Stimulated activated CD8-positive, alpha-beta memory T cell treated with anti-CD3 and anti-CD28 coated beads, Interleukin-2, amount 100 ng/mL, for 1 hour (primary cell): ENCODE results near the gene TMSB4X.
"Not testable (repeated sequence)": the region's sequence is repeated elsewhere in the genome, so short reads cannot be mapped to it uniquely, and the experiment has no call there.

Experiments used
- DNase-seq, 2 donors: peaks; one replicate each; pipeline ENCODE4 v3.0.0-alpha.2; 2020; ENCODE audit warnings: low read depth in 2 of 2

Gene TMSB4X

DNA sequence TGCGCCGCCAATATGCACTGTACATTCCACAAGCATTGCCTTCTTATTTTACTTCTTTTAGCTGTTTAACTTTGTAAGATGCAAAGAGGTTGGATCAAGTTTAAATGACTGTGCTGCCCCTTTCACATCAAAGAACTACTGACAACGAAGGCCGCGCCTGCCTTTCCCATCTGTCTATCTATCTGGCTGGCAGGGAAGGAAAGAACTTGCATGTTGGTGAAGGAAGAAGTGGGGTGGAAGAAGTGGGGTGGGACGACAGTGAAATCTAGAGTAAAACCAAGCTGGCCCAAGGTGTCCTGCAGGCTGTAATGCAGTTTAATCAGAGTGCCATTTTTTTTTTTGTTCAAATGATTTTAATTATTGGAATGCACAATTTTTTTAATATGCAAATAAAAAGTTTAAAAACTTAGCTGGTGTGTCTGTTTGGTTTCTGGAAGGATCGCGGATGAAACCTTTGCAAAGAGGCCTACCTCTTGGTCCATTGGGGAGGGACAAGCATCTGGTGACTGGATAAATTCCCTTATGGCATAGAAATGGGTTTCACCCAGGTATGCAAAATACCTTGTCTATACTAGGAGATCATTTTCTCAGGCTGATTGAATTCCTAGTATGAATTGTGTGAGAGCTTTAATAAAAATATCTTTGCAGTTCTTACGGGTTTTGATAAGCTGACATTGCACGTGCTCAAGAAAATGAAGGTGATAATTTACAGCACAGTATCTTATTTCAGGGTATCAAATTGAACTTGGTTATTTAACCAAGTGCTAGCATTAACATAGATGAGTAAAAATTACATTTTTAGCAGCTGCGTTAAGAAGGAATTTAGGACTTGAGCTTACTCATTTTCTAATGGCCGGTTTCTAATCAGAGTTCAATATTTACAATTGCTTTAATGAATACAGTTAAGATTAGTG is 2.2 kb downstream of the TMSB4X start:
- not testable (repeated sequence) for DNase-seq

DNA sequence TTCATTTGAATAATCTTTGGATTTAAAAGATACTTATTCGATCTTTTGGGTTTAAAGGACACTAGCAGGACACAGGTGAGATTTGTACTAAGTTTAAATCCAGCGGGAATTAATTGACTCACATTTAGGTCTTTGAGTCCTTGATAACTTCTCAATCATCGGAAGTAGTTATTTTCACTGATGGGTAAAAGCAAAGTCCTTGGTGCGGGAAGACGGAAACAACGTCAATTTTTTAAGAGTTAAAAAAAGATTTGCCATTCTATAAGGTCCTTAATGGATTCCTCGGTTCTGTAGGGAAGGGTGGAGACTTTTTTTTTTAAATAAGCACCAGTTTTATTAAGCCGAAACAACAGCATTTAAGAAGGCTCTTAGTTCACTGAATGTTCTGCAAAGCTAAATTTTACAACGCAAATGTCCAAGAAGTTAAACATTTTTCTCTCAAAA is 2.9 kb downstream of the TMSB4X start:
- DNase-seq = no peak

DNA sequence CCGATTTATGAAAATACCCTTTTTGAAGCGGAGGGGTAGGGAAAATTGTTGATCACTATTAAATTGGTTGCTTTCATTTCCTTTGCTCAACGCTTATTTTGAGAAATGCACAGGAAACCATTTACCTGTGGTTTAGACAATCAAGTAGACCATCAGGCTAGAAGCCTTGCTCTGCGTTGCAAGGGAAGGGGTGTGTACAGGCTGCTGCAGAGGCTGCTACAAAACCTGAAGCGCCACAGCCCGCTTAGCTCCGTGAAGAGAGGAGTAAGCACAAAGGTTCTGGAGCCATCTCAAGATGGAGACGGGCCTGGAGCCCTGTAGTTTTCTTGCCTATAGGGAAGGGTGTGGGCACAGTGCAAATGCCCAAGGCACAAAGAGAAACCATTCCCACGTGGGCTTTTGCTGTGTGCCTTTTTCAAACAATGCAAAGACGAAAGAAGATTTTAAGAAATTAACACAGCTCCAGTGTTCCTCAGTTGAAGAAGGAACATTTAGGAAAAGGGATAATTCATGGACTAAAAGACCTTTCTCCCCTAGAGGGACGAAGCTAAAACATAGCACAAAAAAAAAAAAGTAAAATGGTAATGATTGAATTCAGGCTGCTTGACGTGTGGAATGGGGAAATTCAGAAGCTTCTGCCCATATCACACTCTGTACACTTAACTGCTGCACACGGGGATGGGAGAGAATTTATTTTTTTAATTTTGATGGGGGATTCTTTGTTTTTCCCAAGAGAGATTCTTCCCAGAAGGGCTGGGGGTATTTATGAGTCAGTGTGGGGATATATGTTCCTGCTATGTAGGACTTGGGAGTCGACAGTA is 3.5 kb downstream of the TMSB4X start:
- peak in 1 of 2 donors; percentile 49 for DNase-seq

DNA sequence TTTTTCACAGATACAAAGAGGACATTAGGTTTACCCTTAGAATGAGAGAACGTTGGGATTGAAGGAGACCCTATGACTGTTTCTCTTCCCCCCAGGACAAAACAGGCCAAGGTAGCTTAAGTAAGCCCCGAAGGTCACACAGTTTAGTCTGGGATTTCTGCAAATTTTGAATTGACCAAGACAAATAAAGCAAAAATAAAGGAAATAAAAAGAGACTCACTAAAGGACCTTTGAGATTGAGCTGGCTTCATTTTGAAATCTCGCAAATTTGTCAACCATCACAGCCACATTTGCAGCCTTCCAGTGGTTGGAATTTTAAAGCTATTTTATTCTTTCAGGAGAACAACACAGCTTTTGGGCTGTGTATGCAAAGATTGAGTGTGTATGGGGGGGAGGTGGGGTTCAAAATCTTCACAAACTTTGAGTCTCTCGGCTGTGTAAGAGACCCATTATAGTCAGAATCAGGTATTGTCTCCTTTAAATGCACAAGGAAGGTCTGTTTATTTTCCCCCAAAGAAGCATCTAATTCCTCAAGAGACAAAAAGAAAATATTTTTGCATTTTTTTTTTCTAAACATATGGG is 4.2 kb downstream of the TMSB4X start:
- DNase-seq = no peak

DNA sequence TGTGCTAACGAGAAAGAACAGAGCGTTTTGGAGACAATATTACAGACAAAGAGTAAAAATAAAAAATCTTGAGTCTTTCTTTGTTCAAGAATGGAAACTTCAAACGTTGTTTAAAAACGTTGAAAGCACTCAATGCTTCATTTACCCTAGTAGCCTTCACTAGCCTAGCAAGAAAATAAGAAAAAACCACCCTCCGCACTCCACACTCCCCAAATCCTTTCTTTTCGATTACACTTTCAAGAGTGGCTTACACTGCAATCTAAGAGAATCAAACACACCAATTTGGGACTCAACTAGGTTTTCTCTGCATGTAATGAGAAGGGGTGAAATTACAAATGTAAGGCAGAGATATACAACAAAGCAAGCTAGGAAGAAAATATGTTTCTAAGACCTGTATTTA is 4.7 kb downstream of the TMSB4X start:
- DNase-seq = no peak

DNA sequence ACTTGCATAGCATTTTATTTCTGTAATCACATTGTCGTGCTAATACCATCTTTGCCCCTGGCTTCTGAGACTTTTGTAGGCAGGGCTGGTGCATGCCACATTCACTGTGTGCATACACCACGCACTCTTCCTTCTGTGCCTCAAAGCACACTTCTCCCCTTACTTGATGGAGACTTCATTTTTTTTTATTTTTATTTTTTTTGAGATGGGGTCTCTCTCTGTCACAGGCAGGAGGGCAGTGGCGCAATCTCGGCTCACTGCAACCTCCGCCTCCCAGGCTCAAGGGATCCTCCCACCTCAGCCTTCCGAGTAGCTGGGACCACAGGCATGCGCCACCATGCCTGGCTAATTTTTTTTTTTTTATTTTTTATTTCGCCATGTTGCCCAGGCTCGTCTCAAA is 5.1 kb downstream of the TMSB4X start:
- not testable (repeated sequence) for DNase-seq

DNA sequence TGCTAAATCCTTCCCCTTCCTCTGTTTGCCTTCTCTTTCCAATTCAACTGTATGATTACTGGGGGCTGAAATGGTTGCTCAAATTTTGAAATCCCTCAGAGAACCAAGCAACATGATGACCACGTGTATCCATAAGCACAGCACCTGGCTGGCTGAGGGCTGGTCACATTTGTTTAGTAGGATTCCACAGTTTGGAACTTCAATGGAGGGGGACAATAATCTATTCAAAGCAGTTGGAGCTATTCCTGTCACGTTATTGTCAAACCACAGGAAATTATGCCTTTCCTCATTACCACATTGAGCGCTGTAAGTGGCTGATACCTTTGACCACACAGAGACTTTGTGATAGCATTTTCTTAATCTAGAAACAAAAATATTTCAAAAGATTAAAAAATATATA is 7.0 kb downstream of the TMSB4X start:
- DNase-seq = no peak

DNA sequence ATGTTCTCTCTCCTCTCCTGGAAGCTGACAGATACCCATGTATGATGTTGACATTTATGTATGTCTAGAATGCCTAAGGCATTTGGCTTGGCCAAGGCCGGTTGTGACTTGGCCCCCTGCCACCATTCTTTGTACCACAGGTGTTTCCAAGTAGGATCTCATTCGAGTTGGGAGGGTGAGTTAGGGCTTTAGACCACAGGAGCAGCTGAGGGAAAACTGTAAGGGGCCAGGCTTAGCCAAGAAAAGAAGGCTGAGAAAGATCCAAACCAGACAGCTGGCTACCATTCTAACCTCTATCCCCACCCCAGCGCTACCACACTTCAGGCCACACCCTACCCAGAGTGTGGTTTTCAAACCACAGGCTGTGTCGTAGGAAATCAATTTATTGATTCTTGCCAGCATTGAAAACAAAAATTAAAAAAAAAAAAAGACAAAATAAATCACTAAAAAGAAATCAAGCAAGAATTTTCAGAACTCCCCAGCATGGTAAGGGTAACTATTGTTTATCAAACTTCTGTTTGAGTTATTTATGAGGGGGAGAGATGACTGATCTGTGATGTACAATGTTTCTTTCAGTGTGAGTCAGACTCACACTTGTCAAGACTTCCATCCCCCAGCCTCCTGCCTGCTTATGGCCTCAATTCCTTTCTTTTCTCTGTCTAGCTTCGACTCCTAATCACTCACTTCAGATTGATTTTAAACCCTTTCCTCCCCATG is 9.9 kb downstream of the TMSB4X start:
- DNase-seq = no peak

DNA sequence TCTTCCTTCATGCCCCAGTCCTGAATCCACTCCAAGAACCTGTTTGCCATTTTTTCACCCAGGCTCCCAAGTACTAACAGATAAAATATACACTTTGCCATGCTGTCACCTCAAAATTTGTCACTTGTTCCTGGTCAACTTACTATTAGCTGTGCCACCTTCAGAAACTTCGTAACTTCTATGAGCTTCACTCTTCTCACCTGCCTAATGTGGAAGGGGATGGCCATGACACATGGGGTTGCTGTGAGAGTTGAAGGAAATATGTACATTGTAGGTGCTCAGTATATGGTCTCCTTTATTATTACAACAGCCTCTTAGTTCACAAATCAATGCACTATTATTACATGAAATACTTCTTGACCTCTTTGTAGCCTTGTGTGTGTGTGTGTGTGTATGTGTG is 10.4 kb downstream of the TMSB4X start:
- DNase-seq = no peak

DNA sequence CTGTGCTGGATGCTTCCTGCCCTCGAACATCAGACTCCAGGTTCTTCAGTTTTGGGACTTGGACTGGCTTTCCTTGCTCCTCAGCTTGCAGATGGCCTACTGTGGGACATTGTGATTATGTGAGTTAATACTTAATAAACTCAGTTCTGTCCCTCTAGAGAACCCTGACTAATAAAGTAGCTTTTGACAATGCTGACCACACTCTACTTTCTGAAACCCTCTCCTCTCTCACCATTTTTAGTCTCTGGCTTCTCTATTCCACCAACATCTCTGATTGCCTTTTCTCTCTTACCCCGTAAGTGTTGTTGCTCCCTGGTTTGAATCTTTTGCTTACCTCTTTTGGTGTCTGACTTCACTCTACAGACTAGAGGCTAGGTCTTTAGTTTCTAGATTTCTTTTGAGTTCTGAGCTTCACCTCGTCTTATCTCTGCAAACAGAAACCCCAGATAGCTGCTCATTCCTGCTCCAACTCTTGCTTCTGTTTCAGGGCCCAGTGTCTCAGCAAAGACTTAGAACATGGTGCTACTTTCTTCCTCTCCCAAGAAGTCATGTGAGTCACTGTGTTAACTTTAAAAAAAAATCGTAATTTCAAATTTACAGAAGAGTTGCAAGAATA is 11.4 kb downstream of the TMSB4X start:
- DNase-seq = no peak

DNA sequence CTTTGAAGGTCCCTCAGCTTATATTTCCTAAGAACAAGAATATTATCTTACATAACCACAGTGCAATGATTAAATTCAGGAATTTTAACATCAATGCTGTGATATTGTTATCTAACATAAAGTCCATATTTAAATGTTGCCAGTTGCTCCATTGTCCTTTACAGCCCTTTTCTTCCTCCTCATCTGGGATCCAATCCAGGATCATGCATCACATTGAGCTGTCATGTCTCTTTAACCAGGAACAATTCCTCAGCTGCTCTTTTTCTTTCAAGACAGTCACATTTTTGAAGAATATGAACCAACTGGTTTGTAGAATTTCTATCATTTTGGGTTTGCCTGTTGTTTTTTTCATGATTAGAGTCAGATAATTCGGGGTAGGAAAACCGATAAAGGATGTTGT is 12.0 kb downstream of the TMSB4X start:
- no peak for DNase-seq

DNA sequence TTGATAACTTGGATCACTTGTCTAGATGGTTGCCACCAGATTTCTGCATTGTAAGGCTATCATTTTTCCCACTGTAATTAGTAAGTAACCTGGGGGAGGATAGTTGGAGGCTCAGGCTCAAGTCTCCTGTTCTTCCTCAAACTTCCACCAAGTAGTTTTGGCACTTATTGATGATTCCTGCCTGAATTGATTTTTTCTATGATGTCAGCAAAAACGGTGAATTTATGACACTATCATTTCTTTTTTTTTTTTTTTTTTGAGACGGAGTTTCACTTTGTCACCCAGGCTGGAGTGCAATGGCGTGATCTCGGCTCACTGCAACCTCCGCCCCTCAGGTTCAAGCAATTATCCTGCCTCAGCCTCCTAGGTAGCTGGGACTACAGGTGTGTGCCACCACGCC is 12.4 kb downstream of the TMSB4X start:
- no peak for DNase-seq

DNA sequence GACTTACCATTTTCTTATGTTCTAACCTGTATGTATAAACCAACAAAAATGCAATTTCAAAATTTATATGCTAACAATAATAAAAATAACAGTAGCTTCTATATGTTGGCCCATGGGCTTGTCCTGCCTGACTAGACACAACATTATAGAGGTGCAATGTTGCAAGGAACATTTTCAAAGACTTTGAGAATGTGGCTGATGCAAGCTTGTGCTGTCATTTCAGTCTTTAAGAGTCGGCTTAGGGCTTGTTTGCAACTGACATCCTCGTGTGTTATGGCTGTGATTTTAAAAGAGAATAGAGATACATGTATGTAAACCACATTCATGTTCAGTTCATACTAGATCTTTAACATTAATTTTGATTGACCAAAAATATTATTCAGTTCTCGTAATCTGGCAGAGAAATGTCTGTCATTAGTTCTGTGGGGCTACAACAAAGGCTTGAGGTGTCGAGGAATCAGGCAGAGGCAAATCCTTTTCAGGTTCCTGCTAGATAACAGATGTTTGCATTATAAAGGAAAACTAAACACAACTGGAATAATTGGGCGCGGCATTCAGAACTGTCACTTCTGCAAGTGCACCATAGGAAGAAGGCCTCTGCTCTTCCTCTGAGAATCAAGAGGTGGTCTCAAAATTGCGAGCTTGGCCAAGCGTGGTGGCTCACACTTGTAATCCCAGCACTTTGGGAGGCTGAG is 13.1 kb downstream of the TMSB4X start:
- DNase-seq = no peak

DNA sequence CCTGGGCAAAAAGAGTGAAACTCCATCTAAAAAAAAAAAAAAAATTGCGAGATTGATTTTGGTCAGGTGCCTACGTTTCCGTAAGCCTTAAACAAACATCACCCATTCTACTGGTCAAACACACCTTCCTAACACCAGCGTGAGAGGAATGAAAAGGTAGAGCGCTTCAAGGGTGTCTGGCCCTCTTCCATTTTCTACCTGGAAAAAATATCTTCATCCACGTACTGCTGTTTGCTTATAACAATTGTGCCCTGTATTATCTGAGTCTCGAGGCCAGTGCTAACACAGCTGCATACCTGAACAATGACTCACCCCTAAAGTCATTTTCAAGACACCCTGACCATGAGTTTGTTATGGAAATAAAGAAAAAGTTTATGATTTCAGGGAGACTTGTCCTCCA is 13.9 kb downstream of the TMSB4X start:
- DNase-seq = no peak

DNA sequence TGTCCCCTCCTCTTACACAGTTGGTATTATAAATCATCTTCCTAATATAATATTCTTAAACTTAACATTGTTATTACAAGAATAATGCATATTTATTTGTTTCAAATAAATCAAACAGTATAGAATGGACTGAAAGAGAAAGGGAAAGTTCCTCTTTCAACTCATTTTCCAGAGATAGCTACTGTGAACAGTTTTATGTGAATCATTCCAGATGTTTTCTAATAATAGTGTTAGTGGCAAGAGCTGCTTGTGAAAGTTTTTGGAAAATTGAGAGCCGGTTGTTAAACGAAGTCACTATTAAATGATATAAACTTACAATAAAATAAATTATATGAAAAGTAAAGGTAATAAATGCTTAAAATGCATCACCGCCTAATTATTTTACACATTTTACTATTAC is 14.6 kb downstream of the TMSB4X start:
- DNase-seq = no peak

DNA sequence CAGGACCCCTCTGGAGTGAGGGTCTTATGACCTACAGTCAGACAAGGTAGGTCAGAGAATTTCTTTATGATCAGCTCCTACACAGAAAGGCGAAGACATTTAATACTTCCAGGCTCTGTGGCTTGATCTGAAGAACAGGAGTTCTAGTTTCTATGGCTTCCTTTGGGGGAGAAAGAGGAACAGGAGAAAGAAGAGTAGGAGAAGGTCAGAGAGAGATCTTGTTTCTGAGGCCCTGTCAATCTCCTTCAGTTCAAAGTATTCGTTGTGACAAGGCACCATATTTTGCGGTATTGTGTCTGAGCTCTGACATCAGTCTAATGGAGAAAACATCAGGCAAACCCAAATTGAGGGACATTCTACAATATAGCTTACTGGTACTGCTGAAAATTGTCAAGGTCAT is 16.7 kb downstream of the TMSB4X start:
- DNase-seq = no peak

DNA sequence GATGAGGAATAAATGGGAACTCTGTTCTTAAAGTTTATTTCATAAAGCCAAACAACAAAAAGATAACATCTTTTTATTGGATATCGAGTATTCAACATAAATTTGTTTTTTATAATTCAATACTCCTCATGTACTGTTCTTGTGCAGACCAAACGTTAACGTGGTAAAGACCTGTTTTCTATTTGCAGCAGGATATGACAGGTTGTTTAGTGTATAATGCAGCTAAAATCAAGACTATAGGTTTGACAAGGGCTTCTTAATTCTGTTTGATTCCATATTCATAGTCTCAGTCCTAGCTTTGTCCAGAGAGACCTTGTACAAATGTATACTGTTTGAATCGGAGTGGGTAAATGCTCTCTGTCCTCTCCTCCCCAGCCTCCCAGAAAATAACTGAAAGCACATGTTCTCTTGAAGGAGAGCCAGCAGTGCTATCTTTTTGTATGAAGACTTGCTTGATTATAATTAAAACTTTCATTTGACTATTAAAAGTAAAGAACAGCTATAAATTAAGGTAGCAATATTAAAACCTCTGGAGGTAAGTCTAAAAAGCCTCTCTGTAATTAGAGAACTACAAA is 17.7 kb downstream of the TMSB4X start:
- no peak for DNase-seq

DNA sequence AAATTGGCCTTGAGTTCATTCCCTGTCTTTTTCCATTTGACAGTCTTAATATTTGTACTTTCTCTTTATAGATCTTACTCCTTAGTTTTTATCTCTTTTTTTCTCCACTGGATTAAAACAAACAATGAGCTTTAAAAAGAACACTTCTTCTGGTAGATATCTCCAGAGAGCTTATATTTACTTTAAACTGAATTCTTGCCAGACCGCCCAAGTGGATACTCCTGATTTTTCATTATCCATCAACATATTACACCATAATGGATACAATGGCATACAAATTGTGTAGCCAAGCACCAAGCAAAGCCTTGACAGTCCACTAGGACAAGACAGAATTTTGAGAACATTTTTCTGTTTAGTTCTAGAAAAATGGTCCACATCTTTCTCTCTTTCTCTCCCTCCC is 18.9 kb downstream of the TMSB4X start:
- DNase-seq = no peak

DNA sequence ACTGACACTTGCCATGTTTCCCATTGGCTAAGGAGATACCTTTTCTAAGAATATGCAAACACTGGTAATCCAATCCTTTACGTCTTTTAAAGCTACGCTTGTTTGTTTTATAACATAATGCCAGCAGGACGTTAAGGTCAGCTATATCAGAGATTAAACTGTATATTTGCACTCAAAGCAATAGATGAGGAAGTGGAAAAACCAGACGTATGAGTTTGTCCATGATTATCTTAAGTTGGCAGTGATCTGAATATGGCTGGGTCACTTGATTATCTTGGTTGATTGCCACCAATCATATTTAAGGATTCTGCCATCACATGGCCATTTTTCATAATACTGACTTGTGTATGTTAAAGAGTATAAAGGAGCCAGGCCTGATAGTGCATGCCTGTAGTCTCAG is 19.4 kb downstream of the TMSB4X start:
- DNase-seq = no peak

DNA sequence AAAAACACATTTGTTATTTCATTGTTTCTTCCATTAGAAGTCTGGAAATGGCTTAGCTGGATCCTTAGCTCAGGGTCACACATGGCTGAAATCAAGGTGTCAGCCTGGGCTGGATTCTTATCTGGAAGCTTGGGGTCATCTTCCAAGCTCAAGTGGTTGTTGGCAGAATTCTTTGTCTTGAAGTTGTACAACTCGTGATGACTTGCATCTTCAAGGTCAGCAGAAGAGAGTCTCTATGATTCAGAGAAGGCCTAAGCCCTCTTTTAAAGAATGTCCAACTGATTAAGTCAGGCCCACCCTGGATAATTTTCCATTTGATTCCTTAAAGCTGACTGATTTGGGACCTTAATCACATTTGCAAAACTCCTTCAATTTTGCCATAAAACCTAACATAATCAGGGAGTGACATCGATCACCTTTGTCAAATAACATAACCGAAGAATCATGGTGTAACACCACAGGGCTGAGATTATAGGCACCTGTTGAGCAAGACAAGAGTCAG is 22.1 kb downstream of the TMSB4X start:
- no peak for DNase-seq
